A549 (cell line): ENCODE data around the gene PTPRD.

ENCODE experiments used
- CHD4 ChIP-seq: fragments of 200-600 bp; sonication (generic); IDR thresholded peaks from 2 replicates; pipeline ENCODE4 v1.6.1; 2016; ENCODE audit warnings: antibody characterized with exemption, mild to moderate bottlenecking, borderline replicate concordance
- EHMT2 ChIP-seq: fragments of 200-600 bp; sonication (generic); IDR thresholded peaks from 2 replicates; pipeline ENCODE4 v1.6.1; 2016; ENCODE audit warnings: antibody characterized with exemption, low read depth, mild to moderate bottlenecking, moderate library complexity
- HOXA7 ChIP-seq: fragments of 250-450 bp; sonication (Bioruptor Pico); IDR thresholded peaks from 2 replicates; pipeline ENCODE4 v1.5.0; 2020; ENCODE audit warnings: mild to moderate bottlenecking, moderate library complexity
- JUN ChIP-seq, 2 experiments: fragments of >200 bp; sonication (Bioruptor Twin); formaldehyde crosslinking; IDR thresholded peaks; 2 replicates in 1 of 2; 3 replicates in 1 of 2; pipeline ENCODE4 v1.6.1; 2016 to 2017
- POLR2A ChIP-seq: IDR thresholded peaks from 2 replicates; pipeline ENCODE4 v1.6.1; 2012; ENCODE audit warnings: mild to moderate bottlenecking, low read length
- RAD21 ChIP-seq, 2 experiments: fragments of >200 bp in 1 of 2; sonication (Bioruptor Twin) in 1 of 2; formaldehyde crosslinking in 1 of 2; IDR thresholded peaks in 1 of 2; conservative IDR thresholded peaks in 1 of 2; 2 replicates in 1 of 2; 3 replicates in 1 of 2; pipeline ENCODE4 v1.6.1; 2012 to 2018; ENCODE audit warnings: inconsistent platforms in 1 of 2
- RFX5 ChIP-seq: fragments of 450-650 bp; IDR thresholded peaks from 2 replicates; pipeline ENCODE4 v1.7.1; 2014; ENCODE audit warnings: antibody characterized with exemption, mild to moderate bottlenecking, moderate library complexity
- TF ChIP-seq, protein P1 (sequence below): fragments of 200-600 bp; sonication (generic); IDR thresholded peaks from 2 replicates; pipeline ENCODE4 v1.6.1; 2016; ENCODE audit warnings: antibody characterized with exemption, mild to moderate bottlenecking, moderate library complexity
- TF ChIP-seq, protein P2 (sequence below): fragments of >200 bp; sonication (Bioruptor Twin); formaldehyde crosslinking; IDR thresholded peaks from 3 replicates; pipeline ENCODE4 v1.5.1; 2016

DNA sequence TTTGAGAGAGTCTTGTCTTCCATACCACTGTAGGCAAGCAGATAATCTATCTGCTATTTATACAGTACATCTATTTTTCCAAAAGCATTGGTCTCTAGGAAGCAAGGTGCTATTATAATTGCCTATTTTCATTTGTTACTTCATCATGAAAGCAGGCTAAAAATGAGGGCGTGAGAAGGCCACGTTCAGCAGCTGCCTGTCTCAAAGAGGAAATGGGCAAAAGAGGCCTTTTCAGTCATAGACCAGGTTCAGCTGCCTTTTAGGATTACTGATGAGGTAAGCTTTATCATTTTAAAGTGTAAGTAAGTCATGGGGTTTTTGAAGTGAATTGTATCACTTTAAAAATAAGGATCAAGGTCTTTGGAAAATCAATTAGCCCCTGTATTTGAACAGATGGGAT, 1722.1 kb downstream of the PTPRD start:
- TF ChIP-seq JUN (IDR thresholded peaks at IDR 0.05) (no peak), RFX5 (no peak), POLR2A (no peak), CHD4 (no peak), HOXA7 (no peak), EHMT2 (no peak), RAD21 (conservative IDR thresholded peaks at IDR 0.05 in 1 of 2, IDR thresholded peaks at IDR 0.05 in 1 of 2) (no peak)
- TF ChIP-seq, protein P1, sequence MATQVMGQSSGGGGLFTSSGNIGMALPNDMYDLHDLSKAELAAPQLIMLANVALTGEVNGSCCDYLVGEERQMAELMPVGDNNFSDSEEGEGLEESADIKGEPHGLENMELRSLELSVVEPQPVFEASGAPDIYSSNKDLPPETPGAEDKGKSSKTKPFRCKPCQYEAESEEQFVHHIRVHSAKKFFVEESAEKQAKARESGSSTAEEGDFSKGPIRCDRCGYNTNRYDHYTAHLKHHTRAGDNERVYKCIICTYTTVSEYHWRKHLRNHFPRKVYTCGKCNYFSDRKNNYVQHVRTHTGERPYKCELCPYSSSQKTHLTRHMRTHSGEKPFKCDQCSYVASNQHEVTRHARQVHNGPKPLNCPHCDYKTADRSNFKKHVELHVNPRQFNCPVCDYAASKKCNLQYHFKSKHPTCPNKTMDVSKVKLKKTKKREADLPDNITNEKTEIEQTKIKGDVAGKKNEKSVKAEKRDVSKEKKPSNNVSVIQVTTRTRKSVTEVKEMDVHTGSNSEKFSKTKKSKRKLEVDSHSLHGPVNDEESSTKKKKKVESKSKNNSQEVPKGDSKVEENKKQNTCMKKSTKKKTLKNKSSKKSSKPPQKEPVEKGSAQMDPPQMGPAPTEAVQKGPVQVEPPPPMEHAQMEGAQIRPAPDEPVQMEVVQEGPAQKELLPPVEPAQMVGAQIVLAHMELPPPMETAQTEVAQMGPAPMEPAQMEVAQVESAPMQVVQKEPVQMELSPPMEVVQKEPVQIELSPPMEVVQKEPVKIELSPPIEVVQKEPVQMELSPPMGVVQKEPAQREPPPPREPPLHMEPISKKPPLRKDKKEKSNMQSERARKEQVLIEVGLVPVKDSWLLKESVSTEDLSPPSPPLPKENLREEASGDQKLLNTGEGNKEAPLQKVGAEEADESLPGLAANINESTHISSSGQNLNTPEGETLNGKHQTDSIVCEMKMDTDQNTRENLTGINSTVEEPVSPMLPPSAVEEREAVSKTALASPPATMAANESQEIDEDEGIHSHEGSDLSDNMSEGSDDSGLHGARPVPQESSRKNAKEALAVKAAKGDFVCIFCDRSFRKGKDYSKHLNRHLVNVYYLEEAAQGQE = no peak
- TF ChIP-seq, protein P2, sequence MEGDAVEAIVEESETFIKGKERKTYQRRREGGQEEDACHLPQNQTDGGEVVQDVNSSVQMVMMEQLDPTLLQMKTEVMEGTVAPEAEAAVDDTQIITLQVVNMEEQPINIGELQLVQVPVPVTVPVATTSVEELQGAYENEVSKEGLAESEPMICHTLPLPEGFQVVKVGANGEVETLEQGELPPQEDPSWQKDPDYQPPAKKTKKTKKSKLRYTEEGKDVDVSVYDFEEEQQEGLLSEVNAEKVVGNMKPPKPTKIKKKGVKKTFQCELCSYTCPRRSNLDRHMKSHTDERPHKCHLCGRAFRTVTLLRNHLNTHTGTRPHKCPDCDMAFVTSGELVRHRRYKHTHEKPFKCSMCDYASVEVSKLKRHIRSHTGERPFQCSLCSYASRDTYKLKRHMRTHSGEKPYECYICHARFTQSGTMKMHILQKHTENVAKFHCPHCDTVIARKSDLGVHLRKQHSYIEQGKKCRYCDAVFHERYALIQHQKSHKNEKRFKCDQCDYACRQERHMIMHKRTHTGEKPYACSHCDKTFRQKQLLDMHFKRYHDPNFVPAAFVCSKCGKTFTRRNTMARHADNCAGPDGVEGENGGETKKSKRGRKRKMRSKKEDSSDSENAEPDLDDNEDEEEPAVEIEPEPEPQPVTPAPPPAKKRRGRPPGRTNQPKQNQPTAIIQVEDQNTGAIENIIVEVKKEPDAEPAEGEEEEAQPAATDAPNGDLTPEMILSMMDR = no peak
